Stimulated activated CD4-positive, alpha-beta T cell treated with anti-CD3 and anti-CD28 coated beads, Interleukin-1b, Interleukin-23, amount 100 ng/mL, for 24 hours (primary cell): ENCODE results near the gene TMEM25.
"Not testable (repeated sequence)": the region's sequence is repeated elsewhere in the genome, so short reads cannot be mapped to it uniquely, and the experiment has no call there.

Source experiments
- DNase-seq, 4 experiments: peaks; one replicate each; pipeline ENCODE4 v3.0.0-alpha.2; 2020; ENCODE audit warnings: low read depth in 4 of 4, low spot score in 1 of 4

The TMEM25 gene

DNA sequence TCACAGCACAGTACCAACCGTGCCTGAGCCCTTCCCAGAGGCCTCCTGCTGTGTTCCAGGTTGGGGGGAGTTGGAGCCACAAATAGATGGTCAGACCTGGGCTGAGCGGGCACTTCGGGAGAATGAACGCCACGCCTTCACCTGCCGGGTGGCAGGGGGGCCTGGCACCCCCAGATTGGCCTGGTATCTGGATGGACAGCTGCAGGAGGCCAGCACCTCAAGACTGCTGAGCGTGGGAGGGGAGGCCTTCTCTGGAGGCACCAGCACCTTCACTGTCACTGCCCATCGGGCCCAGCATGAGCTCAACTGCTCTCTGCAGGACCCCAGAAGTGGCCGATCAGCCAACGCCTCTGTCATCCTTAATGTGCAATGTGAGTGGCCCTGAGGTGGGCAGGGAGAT, 1.1 kb downstream of the TMEM25 start:
- DNase-seq, result no peak

DNA sequence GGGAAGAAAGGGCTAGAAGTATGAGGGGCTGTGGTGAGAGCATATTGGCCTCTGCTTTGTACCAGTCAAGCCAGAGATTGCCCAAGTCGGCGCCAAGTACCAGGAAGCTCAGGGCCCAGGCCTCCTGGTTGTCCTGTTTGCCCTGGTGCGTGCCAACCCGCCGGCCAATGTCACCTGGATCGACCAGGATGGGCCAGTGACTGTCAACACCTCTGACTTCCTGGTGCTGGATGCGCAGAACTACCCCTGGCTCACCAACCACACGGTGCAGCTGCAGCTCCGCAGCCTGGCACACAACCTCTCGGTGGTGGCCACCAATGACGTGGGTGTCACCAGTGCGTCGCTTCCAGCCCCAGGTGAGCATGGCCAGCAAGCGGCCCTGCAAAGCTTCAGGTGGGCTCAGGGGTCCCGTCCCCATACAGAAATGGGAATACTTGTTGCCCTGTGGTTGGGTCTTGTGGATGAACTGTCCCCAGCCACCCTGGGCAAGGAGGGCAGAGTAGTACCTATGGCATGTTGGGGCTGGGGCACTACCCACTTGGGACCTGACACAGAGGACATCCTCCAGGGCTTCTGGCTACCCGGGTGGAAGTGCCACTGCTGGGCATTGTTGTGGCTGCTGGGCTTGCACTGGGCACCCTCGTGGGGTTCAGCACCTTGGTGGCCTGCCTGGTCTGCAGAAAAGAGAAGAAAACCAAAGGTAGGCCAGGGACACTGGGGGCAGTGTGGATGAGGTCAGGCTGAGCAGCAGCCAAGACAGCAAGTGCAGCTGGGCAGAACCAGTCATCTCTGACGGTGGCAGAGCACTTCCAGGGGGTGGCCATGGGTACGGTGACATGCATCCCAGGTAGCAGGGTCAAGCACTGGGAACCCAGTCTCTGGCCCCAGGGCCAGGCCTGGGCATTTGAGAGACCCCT, 2.1 kb downstream of the TMEM25 start:
- no peak for DNase-seq

DNA sequence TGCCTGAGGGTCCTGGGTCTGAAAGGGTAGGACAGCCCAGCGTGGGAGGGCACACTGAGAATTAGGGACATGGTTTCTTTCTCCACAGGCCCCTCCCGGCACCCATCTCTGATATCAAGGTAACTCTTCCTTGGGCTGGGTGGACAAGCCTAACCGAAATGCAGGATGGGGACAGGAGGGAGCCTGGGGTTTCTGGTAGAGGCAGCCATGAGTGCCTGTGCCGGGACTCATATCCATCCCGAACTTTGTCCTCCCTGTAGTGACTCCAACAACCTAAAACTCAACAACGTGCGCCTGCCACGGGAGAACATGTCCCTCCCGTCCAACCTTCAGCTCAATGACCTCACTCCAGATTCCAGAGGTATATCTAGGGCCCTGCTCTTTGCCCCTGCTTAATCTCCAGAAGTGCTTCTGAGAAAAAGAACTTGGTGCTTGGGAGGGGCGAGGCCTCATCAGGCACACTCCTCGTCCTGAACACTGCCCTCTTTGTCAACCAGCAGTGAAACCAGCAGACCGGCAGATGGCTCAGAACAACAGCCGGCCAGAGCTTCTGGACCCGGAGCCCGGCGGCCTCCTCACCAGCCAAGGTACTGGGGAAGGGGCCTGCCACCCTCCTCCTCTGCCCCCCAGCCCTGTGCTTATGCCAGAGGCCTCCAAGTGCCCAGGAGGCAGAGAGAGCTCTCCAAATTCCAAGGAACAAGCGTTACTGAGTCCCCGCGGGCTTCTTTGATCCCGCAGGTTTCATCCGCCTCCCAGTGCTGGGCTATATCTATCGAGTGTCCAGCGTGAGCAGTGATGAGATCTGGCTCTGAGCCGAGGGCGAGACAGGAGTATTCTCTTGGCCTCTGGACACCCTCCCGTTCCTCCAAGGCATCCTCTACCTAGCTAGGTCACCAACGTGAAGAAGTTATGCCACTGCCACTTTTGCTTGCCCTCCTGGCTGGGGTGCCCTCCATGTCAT, 3.1 kb downstream of the TMEM25 start:
- DNase-seq, result no peak

DNA sequence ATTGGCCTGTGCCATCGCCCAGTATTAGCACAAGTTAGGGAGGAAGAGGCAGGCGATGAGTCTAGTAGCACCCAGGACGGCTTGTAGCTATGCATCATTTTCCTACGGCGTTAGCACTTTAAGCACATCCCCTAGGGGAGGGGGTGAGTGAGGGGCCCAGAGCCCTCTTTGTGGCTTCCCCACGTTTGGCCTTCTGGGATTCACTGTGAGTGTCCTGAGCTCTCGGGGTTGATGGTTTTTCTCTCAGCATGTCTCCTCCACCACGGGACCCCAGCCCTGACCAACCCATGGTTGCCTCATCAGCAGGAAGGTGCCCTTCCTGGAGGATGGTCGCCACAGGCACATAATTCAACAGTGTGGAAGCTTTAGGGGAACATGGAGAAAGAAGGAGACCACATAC, 4.3 kb downstream of the TMEM25 start:
- DNase-seq, result no peak

DNA sequence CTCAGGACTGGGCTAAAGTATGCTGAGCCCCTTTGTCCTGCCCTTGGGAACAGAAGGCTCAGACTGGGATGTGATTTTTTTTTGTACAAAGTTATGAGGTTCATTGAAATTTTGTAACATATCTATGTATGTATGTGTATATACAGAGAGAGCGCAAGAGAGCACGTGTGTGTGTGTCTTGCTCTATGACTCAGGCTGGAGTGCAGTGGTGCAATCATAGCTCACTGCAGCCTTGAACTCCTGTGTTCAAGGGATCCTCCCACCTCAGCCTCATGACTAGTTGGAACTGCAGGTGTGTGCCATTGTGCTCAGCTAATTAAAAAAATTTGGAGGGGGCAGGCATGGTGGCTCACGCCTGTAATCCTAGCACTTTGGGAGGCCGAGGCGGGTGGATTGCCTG, 5.7 kb downstream of the TMEM25 start:
- no peak for DNase-seq

DNA sequence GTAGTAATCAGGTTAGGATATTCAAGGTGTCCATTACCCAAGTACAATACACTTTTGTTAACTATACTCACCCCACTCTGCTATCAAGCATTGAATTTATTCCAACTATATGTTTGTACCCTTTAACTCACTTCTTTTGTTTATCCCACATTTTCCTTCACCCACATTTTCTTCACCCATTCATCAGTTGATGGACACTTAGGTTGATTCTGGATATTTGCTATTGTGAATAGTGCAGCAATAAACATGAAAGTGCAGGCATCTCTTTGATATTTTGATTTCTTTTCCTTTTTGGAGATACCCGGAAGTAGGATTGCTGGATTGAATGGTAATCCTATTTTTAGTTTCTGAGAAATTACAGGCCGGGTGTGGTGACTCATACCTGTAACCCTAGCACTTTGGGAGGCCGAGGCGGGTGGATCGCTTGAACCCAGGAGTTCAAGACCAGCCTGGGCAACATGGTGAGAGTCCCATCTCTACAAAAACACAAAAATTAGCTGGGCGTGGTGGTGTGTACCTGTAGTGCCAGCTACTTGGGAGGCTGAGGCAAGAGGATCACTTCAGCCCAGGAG, 6.5 kb downstream of the TMEM25 start:
- no peak for DNase-seq

DNA sequence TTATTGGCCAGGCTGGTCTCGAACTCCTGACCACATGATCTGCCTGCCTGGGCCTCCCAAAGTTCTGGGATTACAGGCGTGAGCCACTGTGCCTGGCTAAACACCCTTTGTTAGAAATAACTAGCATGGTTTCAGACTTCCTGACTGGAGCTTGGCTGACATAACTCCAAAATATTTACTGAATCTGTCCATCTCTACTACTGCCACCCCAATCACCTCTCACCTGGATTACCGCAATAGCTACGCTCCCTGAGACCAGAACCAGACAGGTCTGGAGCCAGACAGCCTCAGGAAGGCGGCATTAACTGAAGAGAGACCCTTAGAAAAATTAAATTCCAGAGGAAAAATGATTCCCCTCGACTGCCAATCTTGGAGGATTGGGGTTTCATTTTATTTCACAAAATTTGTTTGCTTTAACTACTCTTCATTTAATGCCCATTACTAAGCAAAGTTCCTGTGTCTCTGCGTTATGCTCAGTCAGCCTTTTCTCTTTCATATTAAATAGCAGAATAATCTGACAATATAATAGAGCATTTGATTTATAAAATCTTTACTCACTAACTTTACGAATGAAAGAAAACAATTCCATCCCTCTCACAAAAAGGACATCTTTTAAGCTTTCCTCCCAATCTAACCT, 13.1 kb downstream of the TMEM25 start:
- DNase-seq, result no peak

DNA sequence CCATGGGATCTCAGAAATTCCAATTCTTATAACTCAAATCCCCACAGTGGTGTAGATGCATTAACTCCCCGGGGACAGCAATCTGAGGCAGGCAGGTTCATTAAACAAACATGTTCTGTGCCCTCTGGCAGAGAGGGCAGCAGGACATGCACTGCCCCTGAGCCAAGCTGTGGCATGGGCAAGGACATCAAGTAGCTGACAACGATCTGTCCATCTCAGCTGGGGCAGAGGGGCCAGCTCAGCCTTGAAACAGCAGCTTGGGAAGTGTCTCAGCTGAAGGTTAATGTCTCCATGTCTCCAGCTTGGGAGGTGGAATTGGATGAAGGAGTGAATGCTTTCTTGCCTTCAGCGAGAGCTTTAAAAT, 13.6 kb downstream of the TMEM25 start:
- DNase-seq, result no peak

DNA sequence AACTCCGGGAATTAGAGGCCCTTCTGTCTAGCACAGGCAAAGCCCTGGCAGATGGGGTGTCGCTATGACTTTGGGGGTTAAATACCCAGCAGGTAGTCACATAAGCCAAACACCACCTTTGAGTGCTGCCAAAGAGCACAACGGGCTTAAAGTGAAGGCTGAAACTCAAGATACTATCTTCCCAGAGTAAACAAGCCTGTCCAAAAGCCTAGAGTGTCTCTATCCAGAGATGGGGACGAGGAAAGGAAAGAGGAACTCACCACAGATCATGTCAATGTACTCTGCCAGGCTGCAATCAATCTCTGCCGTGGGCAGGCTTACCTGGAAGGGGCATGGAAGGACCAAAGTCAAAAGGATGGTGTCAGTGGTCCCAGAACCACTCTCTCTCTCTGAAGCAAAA, 14.5 kb downstream of the TMEM25 start:
- DNase-seq, result no peak

DNA sequence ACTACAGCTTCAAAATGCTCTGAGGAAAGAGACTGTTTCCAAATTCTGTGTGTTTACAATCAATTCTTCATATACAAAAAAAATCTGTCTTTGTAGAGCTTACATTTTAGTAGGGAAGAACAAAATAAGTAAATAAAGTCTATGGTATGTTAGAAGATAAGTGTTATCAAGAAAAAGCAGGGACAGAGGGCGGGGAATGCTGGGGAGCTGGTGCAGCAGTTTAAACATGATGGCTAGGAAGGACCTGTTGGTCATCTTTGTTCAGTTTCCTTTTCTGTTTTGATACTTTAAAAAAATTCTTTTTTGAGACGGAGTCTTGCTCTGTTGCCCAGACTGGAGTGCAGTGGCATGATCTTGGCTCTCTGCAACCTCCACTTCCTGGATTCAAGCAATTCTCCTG, 16.1 kb downstream of the TMEM25 start:
- DNase-seq, result no peak

DNA sequence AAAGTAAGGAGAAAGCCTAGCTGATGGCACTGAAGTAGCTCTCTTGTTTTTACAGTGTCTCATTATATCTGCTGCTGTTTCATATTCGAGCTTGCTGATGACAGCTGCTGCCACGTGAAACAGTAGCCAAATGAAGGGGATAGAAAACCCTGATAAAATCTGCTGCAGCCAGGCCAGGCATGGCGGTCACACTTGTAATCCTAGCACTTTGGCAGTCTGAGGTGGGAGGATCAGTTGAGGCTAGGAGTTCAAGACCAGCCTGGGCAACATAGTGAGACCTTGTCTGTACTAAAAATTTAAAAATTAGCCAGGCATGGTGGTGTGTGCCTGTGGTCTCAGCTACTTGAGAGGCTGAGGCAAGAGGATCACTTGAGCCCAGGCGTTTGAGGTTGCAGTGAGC, 21.3 kb downstream of the TMEM25 start:
- DNase-seq, result no peak

DNA sequence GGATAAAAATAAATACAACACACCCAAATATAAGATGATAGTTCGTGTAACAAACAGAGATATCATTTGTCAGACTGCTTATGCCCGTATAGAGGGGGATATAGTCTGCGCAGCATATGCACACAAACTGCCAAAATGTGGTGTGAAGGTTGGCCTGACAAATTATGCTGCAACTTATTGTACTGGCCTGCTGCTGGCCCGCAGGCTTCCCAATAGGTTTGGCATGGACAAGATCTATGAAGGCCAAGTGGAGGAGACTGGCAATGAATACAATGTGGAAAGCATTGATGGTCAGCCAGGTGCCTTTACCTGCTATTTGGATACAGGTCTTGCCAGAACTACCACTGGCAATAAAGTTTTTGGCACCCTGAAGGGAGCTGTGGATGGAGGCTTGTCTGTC, 29.8 kb downstream of the TMEM25 start:
- DNase-seq, result no peak

DNA sequence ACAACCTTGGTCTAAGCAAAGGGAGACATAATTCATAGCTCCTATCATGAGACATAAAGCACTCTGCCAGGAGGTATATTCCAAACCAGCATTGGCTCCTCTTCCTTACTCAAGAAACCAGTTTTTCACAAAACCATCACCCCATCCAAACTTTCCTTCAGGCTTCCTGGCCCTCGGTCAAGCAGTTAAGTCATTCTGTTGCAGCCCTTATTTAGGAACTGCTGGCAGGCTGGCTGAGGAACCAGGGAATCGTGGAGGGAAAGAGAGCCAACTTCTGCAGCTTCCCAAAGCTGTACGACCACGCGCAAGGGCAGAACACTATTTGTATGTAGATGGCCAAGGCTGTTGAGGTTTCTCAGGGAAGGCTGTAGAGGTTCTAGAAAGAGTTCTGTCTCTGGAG, 34.1 kb downstream of the TMEM25 start:
- no peak for DNase-seq

DNA sequence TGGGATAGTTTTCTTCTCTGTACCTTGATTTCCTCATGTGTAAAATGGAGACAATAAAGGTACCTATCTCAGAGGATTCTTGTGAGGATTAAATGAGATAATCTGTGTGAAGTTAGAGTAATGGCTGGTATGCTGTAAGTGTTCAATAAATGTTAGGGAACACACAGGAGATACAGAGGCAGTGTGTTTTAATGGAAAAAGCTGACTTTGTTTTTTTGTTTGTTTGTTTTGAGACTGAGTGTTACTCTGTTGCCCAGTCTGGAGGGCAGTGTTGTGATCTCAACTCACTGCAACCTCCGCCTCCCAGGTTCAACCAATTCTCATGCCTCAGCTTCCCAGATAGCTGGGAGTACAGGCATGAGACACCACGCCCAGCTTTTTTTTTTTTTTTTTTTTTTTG, 38.7 kb downstream of the TMEM25 start:
- DNase-seq, result no peak

DNA sequence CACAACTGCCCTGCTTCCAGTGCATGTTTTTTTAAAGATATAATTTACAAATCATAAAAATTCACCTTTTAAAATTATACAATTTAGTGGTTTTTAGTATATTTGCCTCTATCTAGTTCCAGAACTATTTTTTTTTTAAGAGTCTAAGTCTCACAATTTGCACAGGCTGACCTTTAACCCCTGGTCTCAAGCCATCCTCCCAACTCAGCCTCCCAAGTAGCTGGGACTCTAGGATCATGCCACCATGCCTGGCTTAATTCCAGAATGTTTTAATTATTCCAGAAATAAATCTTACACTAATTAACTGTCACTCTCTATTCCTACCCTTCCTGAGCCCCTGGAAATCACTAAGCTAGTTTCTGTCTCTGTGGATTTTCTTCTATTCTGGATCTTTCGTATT, 39.8 kb downstream of the TMEM25 start:
- DNase-seq, result no peak

DNA sequence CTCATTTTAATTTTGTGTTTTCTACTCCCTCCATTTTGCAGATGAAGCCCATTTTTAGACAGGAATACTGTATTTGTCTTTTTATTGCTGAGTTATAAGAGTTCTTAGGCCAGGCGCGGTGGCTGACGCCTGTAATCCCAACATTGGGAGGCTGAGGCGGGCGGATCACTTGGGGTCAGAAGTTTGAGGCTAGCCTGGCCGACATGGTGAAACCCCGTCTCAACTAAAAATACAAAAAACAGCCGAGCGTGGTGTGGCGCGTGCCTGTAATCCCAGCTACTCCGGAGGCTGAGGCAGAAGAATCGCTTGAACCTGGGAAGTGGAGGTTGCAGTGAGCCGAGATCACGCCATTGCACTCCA, 40.7 kb downstream of the TMEM25 start:
- not testable (repeated sequence) for DNase-seq

DNA sequence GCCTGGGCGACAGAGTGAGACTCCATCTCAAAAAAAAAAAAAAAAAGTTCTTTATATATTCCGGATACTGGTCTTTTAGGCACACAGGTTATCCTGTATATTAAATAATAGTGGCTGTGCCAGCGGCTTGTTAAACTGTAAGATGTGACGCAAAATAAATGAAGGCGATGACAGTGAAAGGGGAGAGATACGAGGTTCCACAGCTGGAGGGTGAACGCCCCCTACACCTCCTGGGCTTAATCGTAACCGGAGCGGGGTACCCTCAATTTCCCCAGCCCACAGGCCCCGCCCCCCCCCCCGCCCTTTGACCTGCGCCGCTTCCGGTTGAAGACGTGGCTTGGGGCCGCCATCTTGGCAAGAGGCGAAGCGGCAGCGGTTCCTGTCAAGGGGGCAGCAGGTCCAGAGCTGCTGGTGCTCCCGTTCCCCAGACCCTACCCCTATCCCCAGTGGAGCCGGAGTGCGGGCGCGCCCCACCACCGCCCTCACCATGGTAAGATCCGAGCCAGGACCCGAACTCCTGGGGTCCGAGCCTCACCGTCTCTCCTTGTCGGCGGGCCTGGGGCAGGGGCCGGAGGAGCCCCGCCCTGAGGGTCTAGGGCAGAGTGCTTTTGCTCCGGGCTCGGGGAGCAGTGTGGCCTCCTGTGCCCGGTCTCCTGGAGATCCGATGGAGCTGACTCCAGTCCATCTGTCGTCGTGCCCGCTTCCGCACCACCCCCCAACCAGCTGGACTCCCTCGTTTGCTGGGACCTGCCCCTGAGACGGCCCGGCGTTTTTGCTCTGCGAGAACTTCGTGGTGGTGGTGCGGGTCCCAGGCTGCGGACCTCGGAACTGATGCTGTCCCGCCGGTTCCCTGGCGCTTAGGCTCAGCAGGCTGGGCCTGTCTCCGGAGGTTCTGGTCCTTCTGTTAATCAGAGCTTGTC, 41.3 kb downstream of the TMEM25 start, which contains the start of gene ARCN1:
Gene ARCN1, plus strand, starts transcription at position 349 of the 920 bp plus-strand sequence. Its CDS starts 139 bp downstream, at position 488.
- DNase-seq, result peak; percentile 49 to 68 (median 57)

DNA sequence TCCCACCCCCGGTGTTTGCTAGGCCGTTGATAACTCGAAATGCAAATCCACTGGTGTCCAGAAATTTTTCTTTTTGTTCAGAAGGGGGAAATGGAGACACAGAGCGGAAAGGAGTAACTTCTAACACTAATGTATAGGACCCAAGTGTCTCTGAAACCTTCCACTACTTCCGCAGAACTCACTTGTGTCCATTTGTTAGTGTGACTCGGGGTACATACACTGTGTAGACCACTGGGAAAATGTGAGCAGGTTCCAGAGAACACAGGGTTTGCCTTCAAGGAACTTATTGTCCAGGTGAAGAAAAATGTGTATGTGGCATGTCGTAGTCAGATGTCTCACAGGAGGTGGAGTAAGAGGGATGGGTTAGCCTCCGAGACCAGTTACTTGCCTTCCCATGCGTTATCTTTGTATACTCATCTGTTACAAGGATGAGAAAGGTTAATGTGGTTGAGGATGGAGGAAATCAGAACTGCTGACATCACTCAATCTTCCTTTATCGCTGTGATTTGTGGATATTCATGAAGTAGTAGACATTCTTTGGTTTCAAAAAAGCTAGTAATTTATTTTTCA, 42.1 kb downstream of the TMEM25 start:
- peak in 1 of 4 experiments; percentile 22 for DNase-seq

DNA sequence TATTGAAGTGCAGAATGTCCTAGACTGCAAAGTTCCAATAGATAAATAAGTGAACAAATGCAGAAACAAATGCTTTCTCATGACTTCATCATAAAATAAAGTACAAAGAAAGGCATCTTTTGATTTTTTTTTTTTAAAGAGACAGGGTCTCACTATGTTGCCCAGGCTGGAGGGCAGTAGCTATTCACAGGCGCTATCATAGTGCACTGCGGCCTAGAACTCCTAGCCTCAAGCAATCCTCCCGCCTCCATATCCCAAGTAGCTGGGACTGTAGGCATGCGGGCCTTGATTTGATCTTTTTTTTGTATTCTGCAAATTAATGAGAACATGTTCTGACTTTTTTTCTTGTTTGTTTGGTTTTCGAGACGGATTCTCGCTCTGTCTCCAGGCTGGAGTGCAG, 43.6 kb downstream of the TMEM25 start:
- no peak for DNase-seq

DNA sequence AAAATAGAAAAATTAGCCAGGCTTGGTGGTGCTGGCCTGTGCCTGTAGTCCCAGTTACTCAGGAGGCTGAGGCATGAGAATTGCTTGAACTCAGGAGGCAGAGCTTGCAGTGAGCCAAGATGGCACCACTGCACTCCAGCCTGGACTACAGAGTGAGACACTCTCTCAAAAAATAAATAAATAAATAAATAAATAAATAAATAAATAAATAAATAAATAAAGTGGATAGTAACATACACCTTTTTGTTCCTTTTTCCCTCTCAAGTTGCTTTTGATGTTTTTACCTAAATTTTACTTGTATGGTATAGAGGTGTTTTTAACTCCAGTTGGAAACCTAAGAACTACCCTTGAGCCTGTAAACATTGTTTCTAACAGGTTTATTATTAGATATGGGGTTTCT, 47.0 kb downstream of the TMEM25 start:
- DNase-seq, result not testable (repeated sequence)
